ENCODE data around the gene CRACDL.

- TF ChIP-seq CTCF (IDR thresholded peaks at IDR 0.05; ENCODE audit: low read depth, low read length) (no peak), EZH2phosphoT487 (IDR thresholded peaks at IDR 0.05; ENCODE audit: low read depth) (no peak)
Observed at GRCh38 chr2:98869870-98870269, 66.2 kb downstream of the CRACDL start.
